Prostate gland (tissue), 2 donors: Measurements from ENCODE around the gene AFM.

Experiments used
- CTCF ChIP-seq, 4 experiments: fragments of 200-600 bp in 2 of 4; fragments of 450-650 bp in 2 of 4; sonication (generic) in 2 of 4; IDR thresholded peaks; 1 replicate in 3 of 4; 2 replicates in 1 of 4; pipeline ENCODE4 v1.5.1; 2016 to 2019; ENCODE audit warnings: antibody characterized with exemption in 4 of 4, mild to moderate bottlenecking in 2 of 4, moderate library complexity in 2 of 4
- POLR2A ChIP-seq: fragments of 450-650 bp; IDR thresholded peaks from one replicate; pipeline ENCODE4 v1.6.1; 2016; ENCODE audit warnings: antibody characterized with exemption, mild to moderate bottlenecking

GRCh38 chr4:73540826-73541225 lies 59.3 kb downstream of the AFM start:
- TF ChIP-seq CTCF (IDR thresholded peaks at IDR 0.05) (no peak), POLR2A (no peak)
